Neural crest cell (in vitro differentiated cells): ENCODE results near the gene NECTIN2. TPM values are rescaled to one million over a fixed set of nuclear protein-coding genes. Genes with fewer than 3 reads are reported as not detected.
A peak's percentile ranks its signal among the peaks of the same experiment; 100 is the strongest.
"Not testable (repeated sequence)": the region's sequence is repeated elsewhere in the genome, so short reads cannot be mapped to it uniquely, and the experiment has no call there.

Experiments used
- DNase-seq: peaks from one replicate; pipeline ENCODE4 v3.0.0; 2021; ENCODE audit warnings: low read depth, mixed read lengths, low spot score
- H3K27ac Mint-ChIP-seq: one replicate; pipeline ENCODE4 v1.8.0; 2021; ENCODE audit warnings: mild to moderate bottlenecking, mixed read lengths; ENCODE audit not compliant: unreplicated experiment
- H3K27me3 Mint-ChIP-seq: 2 replicates; pipeline ENCODE4 v1.8.0; 2021; ENCODE audit warnings: low read depth, mild to moderate bottlenecking, mixed read lengths
- H3K36me3 Mint-ChIP-seq: 2 replicates; pipeline ENCODE4 v1.8.0; 2021; ENCODE audit warnings: low read depth, mild to moderate bottlenecking, mixed read lengths
- H3K4me1 Mint-ChIP-seq: 2 replicates; pipeline ENCODE4 v1.8.0; 2021; ENCODE audit warnings: mixed read lengths
- H3K4me3 Mint-ChIP-seq: one replicate; pipeline ENCODE4 v1.8.0; 2021; ENCODE audit warnings: mild to moderate bottlenecking, mixed read lengths
- H3K9me3 Mint-ChIP-seq: 2 replicates; pipeline ENCODE4 v1.8.0; 2021; ENCODE audit warnings: mixed read lengths
- total RNA-seq: library from RNA; stranded (reverse); gene quantifications from 2 replicates; pipeline ENCODE4 v1.2.1, GENCODE V29; 2021
- TF ChIP-seq, protein P1 (sequence below): fragments of 200-600 bp; sonication (generic); conservative IDR thresholded peaks from 2 replicates; pipeline ENCODE4 v1.5.0; 2021; ENCODE audit warnings: antibody characterized with exemption, mild to moderate bottlenecking

The NECTIN2 gene
- total RNA-seq, 1 donor from 2014 or later, result 76.2 TPM

DNA sequence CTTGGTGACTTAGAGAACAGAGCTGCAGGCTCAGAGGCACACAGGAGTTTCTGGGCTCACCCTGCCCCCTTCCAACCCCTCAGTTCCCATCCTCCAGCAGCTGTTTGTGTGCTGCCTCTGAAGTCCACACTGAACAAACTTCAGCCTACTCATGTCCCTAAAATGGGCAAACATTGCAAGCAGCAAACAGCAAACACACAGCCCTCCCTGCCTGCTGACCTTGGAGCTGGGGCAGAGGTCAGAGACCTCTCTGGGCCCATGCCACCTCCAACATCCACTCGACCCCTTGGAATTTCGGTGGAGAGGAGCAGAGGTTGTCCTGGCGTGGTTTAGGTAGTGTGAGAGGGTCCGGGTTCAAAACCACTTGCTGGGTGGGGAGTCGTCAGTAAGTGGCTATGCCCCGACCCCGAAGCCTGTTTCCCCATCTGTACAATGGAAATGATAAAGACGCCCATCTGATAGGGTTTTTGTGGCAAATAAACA, 78.2 kb downstream of the NECTIN2 start:
- Mint-ChIP-seq H3K27me3 (no peaks in the 10 kb centered on the region), H3K9me3 (no peaks in the 10 kb centered on the region), H3K4me1 (peaks cover 12% of the 10 kb centered on the region), H3K36me3 (no peaks in the 10 kb centered on the region), H3K4me3 (no peak overlapping the region), H3K27ac (no peak overlapping the region)
- DNase-seq, result no peak
- TF ChIP-seq, protein P1, sequence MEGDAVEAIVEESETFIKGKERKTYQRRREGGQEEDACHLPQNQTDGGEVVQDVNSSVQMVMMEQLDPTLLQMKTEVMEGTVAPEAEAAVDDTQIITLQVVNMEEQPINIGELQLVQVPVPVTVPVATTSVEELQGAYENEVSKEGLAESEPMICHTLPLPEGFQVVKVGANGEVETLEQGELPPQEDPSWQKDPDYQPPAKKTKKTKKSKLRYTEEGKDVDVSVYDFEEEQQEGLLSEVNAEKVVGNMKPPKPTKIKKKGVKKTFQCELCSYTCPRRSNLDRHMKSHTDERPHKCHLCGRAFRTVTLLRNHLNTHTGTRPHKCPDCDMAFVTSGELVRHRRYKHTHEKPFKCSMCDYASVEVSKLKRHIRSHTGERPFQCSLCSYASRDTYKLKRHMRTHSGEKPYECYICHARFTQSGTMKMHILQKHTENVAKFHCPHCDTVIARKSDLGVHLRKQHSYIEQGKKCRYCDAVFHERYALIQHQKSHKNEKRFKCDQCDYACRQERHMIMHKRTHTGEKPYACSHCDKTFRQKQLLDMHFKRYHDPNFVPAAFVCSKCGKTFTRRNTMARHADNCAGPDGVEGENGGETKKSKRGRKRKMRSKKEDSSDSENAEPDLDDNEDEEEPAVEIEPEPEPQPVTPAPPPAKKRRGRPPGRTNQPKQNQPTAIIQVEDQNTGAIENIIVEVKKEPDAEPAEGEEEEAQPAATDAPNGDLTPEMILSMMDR, result no peak

- Mint-ChIP-seq H3K4me1 (peaks cover 12% of the 10 kb centered on the region), H3K4me3 (no peak overlapping the region), H3K9me3 (no peaks in the 10 kb centered on the region), H3K27me3 (no peaks in the 10 kb centered on the region), H3K27ac (peak overlapping the region; percentile 43), H3K36me3 (no peaks in the 10 kb centered on the region)
- TF ChIP-seq, protein P1, result no peak
- no peak for DNase-seq
These were observed 79.2 kb downstream of the NECTIN2 start for GRCh38 chr19:44925114-44925891.

GRCh38 chr19:44926245-44927077, 80.4 kb downstream of the NECTIN2 start:
- H3K4me3 Mint-ChIP-seq, H3K9me3 Mint-ChIP-seq, H3K36me3 Mint-ChIP-seq, DNase-seq, H3K27me3 Mint-ChIP-seq: not testable (repeated sequence)
- Mint-ChIP-seq H3K4me1 (peaks cover 12% of the 10 kb centered on the region), H3K27ac (peak overlapping the region; percentile 67)

DNA sequence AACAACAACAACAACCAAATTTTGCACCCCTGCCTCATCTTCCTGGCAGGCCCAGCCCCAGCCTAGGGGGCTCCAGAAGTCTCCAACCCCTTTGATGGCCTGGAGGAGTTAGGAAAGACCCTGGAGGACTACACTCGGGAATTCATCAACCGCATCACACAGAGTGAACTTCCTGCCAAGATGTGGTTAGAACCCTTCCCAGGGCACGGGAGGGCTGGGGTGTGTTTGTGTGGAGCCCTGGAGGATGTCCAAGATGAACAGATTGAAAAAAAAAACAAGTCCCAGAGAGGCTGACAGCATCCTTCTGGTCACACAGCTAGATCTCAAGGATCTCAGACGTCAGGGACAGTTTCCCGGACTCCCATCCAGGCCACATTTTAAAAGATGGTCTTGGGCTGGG, 81.6 kb downstream of the NECTIN2 start:
- H3K36me3 Mint-ChIP-seq, result no peaks in the 10 kb centered on the region
- TF ChIP-seq, protein P1, result no peak

DNA sequence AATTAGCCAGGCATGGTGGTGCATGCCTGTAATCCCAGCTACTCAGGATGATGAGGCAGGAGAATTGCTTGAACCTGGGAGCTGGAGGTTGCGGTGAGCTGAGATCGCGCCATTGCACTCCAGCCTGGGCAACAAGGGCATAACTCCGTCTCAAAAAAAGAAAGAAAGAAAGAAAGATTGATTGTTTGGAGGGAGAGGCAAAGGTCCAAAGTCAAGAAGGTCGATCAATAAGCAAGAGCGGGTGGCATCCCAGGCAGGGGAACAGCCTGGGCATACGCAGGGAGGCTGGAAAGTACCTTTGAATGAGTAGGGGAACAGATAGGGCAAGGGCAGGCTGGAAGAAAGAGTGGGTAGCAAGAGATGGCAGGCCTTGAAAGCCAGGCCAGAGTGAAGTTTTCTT, 84.0 kb downstream of the NECTIN2 start:
- no peak for DNase-seq
- peaks cover 12% of the 10 kb centered on the region for H3K4me1 Mint-ChIP-seq
- H3K9me3 Mint-ChIP-seq, result no peaks in the 10 kb centered on the region
- TF ChIP-seq, protein P1, result no peak
- no peaks in the 10 kb centered on the region for H3K27me3 Mint-ChIP-seq
- no peak overlapping the region for H3K27ac Mint-ChIP-seq
- H3K4me3 Mint-ChIP-seq, result no peak overlapping the region
- no peaks in the 10 kb centered on the region for H3K36me3 Mint-ChIP-seq

More for the DNA sequence above, 81.6 kb downstream of the NECTIN2 start:
- no peaks in the 10 kb centered on the region for H3K27me3 Mint-ChIP-seq
- H3K27ac Mint-ChIP-seq, result no peak overlapping the region
- H3K4me1 Mint-ChIP-seq, result peaks cover 12% of the 10 kb centered on the region
- no peak for DNase-seq
- H3K4me3 Mint-ChIP-seq, result no peak overlapping the region
- H3K9me3 Mint-ChIP-seq, result no peaks in the 10 kb centered on the region
